Caco-2 (cell line): ENCODE data around the gene LMO3. TPM values are rescaled to one million over a fixed set of nuclear protein-coding genes. Genes with fewer than 3 reads are reported as not detected.

Source experiments
- BruUV-seq: library from RNA; stranded (reverse); fragments of 400-500 nt; replicated peaks from 2 replicates; lab custom pipeline; 2021; lab: Mats Ljungman, UMichigan
- CTCF ChIA-PET: fragments of 300-600 bp; sonication (Branson Sonifier 250); formaldehyde crosslinking; loops from one replicate; lab custom pipeline; 2022; ENCODE audit warnings: antibody characterized with exemption; lab: Charles Lee
- POLR2A ChIA-PET: fragments of 300-600 bp; sonication (Branson Sonifier 250); formaldehyde crosslinking; loops from one replicate; lab custom pipeline; 2022; ENCODE audit warnings: antibody characterized with exemption; lab: Charles Lee
- DNase-seq, 2 experiments: peaks; one replicate each; pipeline versions ENCODE4 v3.0.0 to v3.0.0-alpha.2; 2020 to 2022
- H3K27me3 ChIP-seq: replicated peaks from 2 replicates; pipeline ENCODE4 v1.6.0; 2011; ENCODE audit warnings: low read length; ENCODE audit not compliant: control insufficient read depth, insufficient read depth
- H3K36me3 ChIP-seq: 2 replicates; pipeline ENCODE4 v1.5.1; 2011; ENCODE audit warnings: low read length; ENCODE audit not compliant: control insufficient read depth, insufficient read depth
- H3K4me1 ChIP-seq: fragments of 250-450 bp; sonication (Bioruptor Pico); 2 replicates; pipeline ENCODE4 v1.5.1; 2020; ENCODE audit warnings: mild to moderate bottlenecking
- H3K4me3 ChIP-seq: 2 replicates; pipeline ENCODE4 v1.5.1; 2011; ENCODE audit warnings: low read depth, mild to moderate bottlenecking, control low read depth, low read length
- H3K9me3 ChIP-seq: fragments of 250-450 bp; sonication (Bioruptor Pico); 2 replicates; pipeline ENCODE4 v1.5.1; 2020; ENCODE audit warnings: mild to moderate bottlenecking, moderate library complexity
- H3K27ac Mint-ChIP-seq: one replicate; pipeline ENCODE4 v1.8.0; 2022; ENCODE audit warnings: mixed read lengths; ENCODE audit not compliant: unreplicated experiment
- H3K27me3 Mint-ChIP-seq: one replicate; pipeline ENCODE4 v1.8.0; 2022; ENCODE audit warnings: mixed read lengths; ENCODE audit not compliant: insufficient read depth, unreplicated experiment
- H3K36me3 Mint-ChIP-seq: one replicate; pipeline ENCODE4 v1.8.0; 2022; ENCODE audit warnings: mild to moderate bottlenecking, mixed read lengths; ENCODE audit not compliant: insufficient read depth, unreplicated experiment
- H3K4me1 Mint-ChIP-seq: one replicate; pipeline ENCODE4 v1.8.0; 2022; ENCODE audit warnings: low read depth, mixed read lengths; ENCODE audit not compliant: unreplicated experiment
- H3K4me3 Mint-ChIP-seq: one replicate; pipeline ENCODE4 v1.8.0; 2022; ENCODE audit warnings: mild to moderate bottlenecking, moderate library complexity, mixed read lengths; ENCODE audit not compliant: unreplicated experiment
- H3K9me3 Mint-ChIP-seq: one replicate; pipeline ENCODE4 v1.8.0; 2022; ENCODE audit warnings: mixed read lengths; ENCODE audit not compliant: unreplicated experiment
- CTCF ChIP-seq, 2 experiments: fragments of 200-600 bp in 1 of 2; IDR thresholded peaks; 1 replicate in 1 of 2; 2 replicates in 1 of 2; pipeline versions ENCODE4 v1.5.1 to v1.8.0; 2011 to 2022; ENCODE audit warnings: antibody characterized with exemption in 1 of 2, control low read depth in 1 of 2, inconsistent platforms in 1 of 2, low read depth in 1 of 2, low read length in 1 of 2, mild to moderate bottlenecking in 1 of 2, moderate library complexity in 1 of 2; ENCODE audit not compliant: insufficient read depth in 1 of 2, severe bottlenecking in 1 of 2, unreplicated experiment in 1 of 2
- intact Hi-C: fragments of 100-400 bp; cut with micrococcal nuclease; formaldehyde crosslinking; loops from one replicate; pipeline ENCODE4 v1.10.0; 2022; ENCODE audit not compliant: unreplicated experiment
- total RNA-seq: library from RNA; stranded (reverse); gene quantifications from 2 replicates; pipeline ENCODE4 v1.2.3, GENCODE V29; 2022

Gene LMO3
- total RNA-seq, 1 experiment from 2014 or later: not detected

GRCh38 chr12:16611146-16611545 lies 5.2 kb upstream of the LMO3 start:
- no peak overlapping the region for H3K4me3 ChIP-seq
- H3K27ac Mint-ChIP-seq: no peak overlapping the region
- ChIA-PET POLR2A (no interaction called here), CTCF (no interaction called here)
- H3K27me3 Mint-ChIP-seq: peaks cover 30% of the 10 kb centered on the region
- H3K9me3 ChIP-seq: no peaks in the 10 kb centered on the region
- no peak overlapping the region for H3K4me3 Mint-ChIP-seq
- BruUV-seq: no TSS peak
- intact Hi-C loops: no loop called here
- H3K36me3 Mint-ChIP-seq: no peaks in the 10 kb centered on the region
- TF ChIP-seq CTCF (IDR thresholded peaks at IDR 0.05; ENCODE audit: insufficient read depth in 1 of 2, low read depth in 1 of 2, low read length in 1 of 2, severe bottlenecking in 1 of 2, unreplicated experiment in 1 of 2): no peak
- H3K4me1 Mint-ChIP-seq: peaks cover 10% of the 10 kb centered on the region
- H3K4me1 ChIP-seq: no peaks in the 10 kb centered on the region
- no peak for DNase-seq
- H3K36me3 ChIP-seq: no peaks in the 10 kb centered on the region
- peaks cover 2% of the 10 kb centered on the region for H3K27me3 ChIP-seq
- no peaks in the 10 kb centered on the region for H3K9me3 Mint-ChIP-seq

GRCh38 chr12:16610743-16611142 lies 4.8 kb upstream of the LMO3 start:
- Mint-ChIP-seq H3K9me3 (no peaks in the 10 kb centered on the region), H3K4me3 (no peak overlapping the region), H3K4me1 (peaks cover 10% of the 10 kb centered on the region), H3K27me3 (peaks cover 30% of the 10 kb centered on the region), H3K27ac (no peak overlapping the region), H3K36me3 (no peaks in the 10 kb centered on the region)
- H3K36me3 ChIP-seq: no peaks in the 10 kb centered on the region
- no peak for DNase-seq
- BruUV-seq: no TSS peak
- TF ChIP-seq CTCF (IDR thresholded peaks at IDR 0.05; ENCODE audit: insufficient read depth in 1 of 2, low read depth in 1 of 2, low read length in 1 of 2, severe bottlenecking in 1 of 2, unreplicated experiment in 1 of 2): no peak
- no peak overlapping the region for H3K4me3 ChIP-seq
- H3K4me1 ChIP-seq: no peaks in the 10 kb centered on the region
- intact Hi-C loops: no loop called here
- H3K27me3 ChIP-seq: peaks cover 2% of the 10 kb centered on the region
- no peaks in the 10 kb centered on the region for H3K9me3 ChIP-seq
- POLR2A ChIA-PET: no interaction called here
- CTCF ChIA-PET: no interaction called here

GRCh38 chr12:16610001-16610585 lies 4.1 kb upstream of the LMO3 start:
- intact Hi-C loops: no loop called here
- DNase-seq: no peak
- no TSS peak for BruUV-seq
- Histone ChIP-seq H3K36me3 (no peaks in the 10 kb centered on the region), H3K4me3 (no peak overlapping the region), H3K4me1 (no peaks in the 10 kb centered on the region), H3K27me3 (peaks cover 2% of the 10 kb centered on the region), H3K9me3 (no peaks in the 10 kb centered on the region)
- Mint-ChIP-seq H3K9me3 (no peaks in the 10 kb centered on the region), H3K4me1 (peaks cover 10% of the 10 kb centered on the region), H3K27ac (no peak overlapping the region), H3K4me3 (no peak overlapping the region), H3K36me3 (no peaks in the 10 kb centered on the region), H3K27me3 (peaks cover 33% of the 10 kb centered on the region)
- no peak for TF ChIP-seq CTCF (IDR thresholded peaks at IDR 0.05; ENCODE audit: insufficient read depth in 1 of 2, low read depth in 1 of 2, low read length in 1 of 2, severe bottlenecking in 1 of 2, unreplicated experiment in 1 of 2)
- ChIA-PET POLR2A (no interaction called here), CTCF (no interaction called here)
